ENCODE data around the gene GHITM.

GRCh38 chr10:84176836-84177474 is 37.6 kb downstream of the GHITM start:
- TF ChIP-seq CTCF (IDR thresholded peaks at IDR 0.05) (no peak), POLR2A (IDR thresholded peaks at IDR 0.05; ENCODE audit: low read depth) (no peak), EP300 (IDR thresholded peaks at IDR 0.05) (no peak)

Measured in esophagus muscularis mucosa (tissue), 4 donors.